Measurements from ENCODE around the gene PDE8A.

DNA sequence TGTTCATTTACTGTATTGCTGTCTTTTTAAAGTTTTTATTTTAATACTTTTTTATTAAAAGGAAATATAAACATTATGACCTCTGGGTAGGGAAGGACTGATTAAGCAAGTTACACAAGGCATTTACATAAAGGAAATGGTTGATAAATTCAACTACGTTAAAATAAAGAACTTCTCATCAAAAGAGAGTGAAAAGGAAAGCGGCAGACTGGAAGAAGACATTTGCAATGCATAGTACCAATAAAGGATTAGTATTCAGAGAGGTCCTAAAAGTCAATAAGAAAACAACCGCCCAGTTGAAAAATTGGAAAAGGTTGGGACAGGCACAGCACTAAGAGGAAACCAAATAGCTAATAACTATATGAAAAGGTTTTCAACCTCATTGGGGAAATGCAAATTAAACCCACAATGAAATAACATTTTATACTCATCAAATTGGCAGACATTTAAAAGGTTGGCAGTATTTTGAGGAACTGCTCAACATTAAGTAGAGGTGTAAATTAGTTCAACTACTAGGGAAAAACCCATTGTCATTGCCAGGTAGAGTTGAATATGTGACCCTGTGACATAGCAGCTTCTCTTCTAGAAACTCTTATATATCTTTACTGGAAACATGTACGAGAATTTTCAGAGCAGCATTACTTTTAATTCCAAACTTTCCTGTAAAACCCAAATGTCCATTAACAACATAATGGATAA is 9.5 kb downstream of the PDE8A start:
- TF ChIP-seq CTCF (conservative IDR thresholded peaks at IDR 0.05; ENCODE audit: low read length) (no peak), EZH2phosphoT487 (IDR thresholded peaks at IDR 0.05; ENCODE audit: borderline replicate concordance, low read depth, low read length) (no peak)
